IMR-90 (cell line): ENCODE measurements around the gene GAREM1. TPM values are rescaled to one million over a fixed set of nuclear protein-coding genes. Genes with fewer than 3 reads are reported as not detected.

Experiments used
- ATAC-seq: fragments of 200-7000 bp; cut with Tn5 transposase; 2 replicates; pipeline ENCODE4 v1.9.1; 2020; ENCODE audit warnings: low read depth, mild to moderate bottlenecking, moderate library complexity
- Bru-seq: library from RNA; stranded (reverse); fragments of 400-500 nt; gene quantifications from one replicate; lab custom pipeline; 2021; lab: Mats Ljungman, UMichigan
- BruChase-seq, 2 experiments: library from RNA; stranded (reverse); fragments of 400-500 nt; gene quantifications; one replicate each; lab custom pipeline; 2021; lab: Mats Ljungman, UMichigan
- BruUV-seq: library from RNA; stranded (reverse); fragments of 400-500 nt; replicated peaks from 2 replicates; lab custom pipeline; 2021; lab: Mats Ljungman, UMichigan
- CTCF ChIA-PET: fragments of 300-600 bp; formaldehyde crosslinking; extraction: SDS; loops from one replicate; lab custom pipeline; 2021; ENCODE audit warnings: antibody characterized with exemption; lab: Yijun Ruan, JAX
- POLR2A ChIA-PET: fragments of 300-600 bp; sonication (Branson Sonifier 250); formaldehyde crosslinking; loops from one replicate; lab custom pipeline; 2022; ENCODE audit warnings: antibody characterized with exemption; ENCODE audit not compliant: unreplicated experiment; lab: Charles Lee
- DNase-seq: peaks from one replicate; pipeline ENCODE4 v3.0.0; 2013
- H2AFZ ChIP-seq: replicated peaks from 2 replicates; pipeline ENCODE3; 2013; ENCODE audit warnings: low read length, mild to moderate bottlenecking; ENCODE audit not compliant: poor library complexity
- H2AK5ac ChIP-seq: 2 replicates; pipeline ENCODE4 v1.6.1; 2013; ENCODE audit warnings: low read depth, low read length, inconsistent platforms
- H2AK9ac ChIP-seq: replicated peaks from 2 replicates; pipeline ENCODE3; 2013; ENCODE audit warnings: mild to moderate bottlenecking, low read depth, low read length, moderate library complexity; ENCODE audit not compliant: poor library complexity
- H2BK120ac ChIP-seq: 2 replicates; pipeline ENCODE4 v1.6.1; 2013; ENCODE audit warnings: low read depth, low read length, inconsistent platforms
- H2BK15ac ChIP-seq: 3 replicates; pipeline ENCODE4 v1.6.1; 2013; ENCODE audit warnings: low read depth, low read length, inconsistent platforms
- H2BK20ac ChIP-seq: 2 replicates; pipeline ENCODE4 v1.6.1; 2013; ENCODE audit warnings: low read depth, mild to moderate bottlenecking, inconsistent platforms, low read length, moderate library complexity
- H2BK5ac ChIP-seq: 2 replicates; pipeline ENCODE4 v1.6.1; 2013; ENCODE audit warnings: mild to moderate bottlenecking, low read depth, low read length, inconsistent platforms; ENCODE audit not compliant: poor library complexity, severe bottlenecking
- H3K14ac ChIP-seq: replicated peaks from 2 replicates; pipeline ENCODE4 v1.6.1; 2013; ENCODE audit warnings: low read depth, low read length, inconsistent platforms
- H3K18ac ChIP-seq: 2 replicates; pipeline ENCODE4 v1.6.1; 2013; ENCODE audit warnings: low read depth, low read length, control low read depth
- H3K23ac ChIP-seq: 2 replicates; pipeline ENCODE4 v1.6.1; 2013; ENCODE audit warnings: low read depth, low read length, inconsistent platforms
- H3K27ac ChIP-seq: 2 replicates; pipeline ENCODE4 v1.5.1; 2013; ENCODE audit warnings: mild to moderate bottlenecking, control low read depth, low read length; ENCODE audit not compliant: insufficient read depth
- H3K27me3 ChIP-seq: 2 replicates; pipeline ENCODE4 v1.6.1; 2013; ENCODE audit warnings: low read length; ENCODE audit not compliant: control insufficient read depth, insufficient read depth
- H3K36me3 ChIP-seq: 2 replicates; pipeline ENCODE4 v1.6.1; 2013; ENCODE audit warnings: low read length, mixed read lengths; ENCODE audit not compliant: control insufficient read depth, insufficient read depth
- H3K4ac ChIP-seq: 2 replicates; pipeline ENCODE4 v1.6.1; 2013; ENCODE audit warnings: low read depth, low read length, inconsistent platforms
- H3K4me1 ChIP-seq: 2 replicates; pipeline ENCODE4 v1.6.1; 2013; ENCODE audit warnings: low read length, mixed read lengths; ENCODE audit not compliant: control insufficient read depth, insufficient read depth
- H3K4me2 ChIP-seq: 2 replicates; pipeline ENCODE4 v1.6.1; 2013; ENCODE audit warnings: low read depth, mild to moderate bottlenecking, control low read depth, low read length, moderate library complexity
- H3K4me3 ChIP-seq: 2 replicates; pipeline ENCODE4 v1.5.1; 2013; ENCODE audit warnings: low read depth, mild to moderate bottlenecking, control low read depth, low read length, moderate library complexity; ENCODE audit not compliant: insufficient read depth
- H3K56ac ChIP-seq: 2 replicates; pipeline ENCODE4 v1.6.1; 2013; ENCODE audit warnings: low read length, inconsistent platforms; ENCODE audit not compliant: insufficient read depth; ENCODE audit errors: extremely low read depth
- H3K79me1 ChIP-seq, 2 experiments: 2 replicates each; pipeline ENCODE4 v1.6.1; 2013; ENCODE audit warnings: low read length in 2 of 2, inconsistent platforms in 1 of 2, low read depth in 1 of 2
- H3K9ac ChIP-seq: 2 replicates; pipeline ENCODE4 v1.6.1; 2013; ENCODE audit warnings: low read depth, low read length, control low read depth
- H3K9me1 ChIP-seq: 2 replicates; pipeline ENCODE4 v1.6.1; 2013; ENCODE audit warnings: low read length, inconsistent platforms; ENCODE audit not compliant: insufficient read depth
- H3K9me3 ChIP-seq: 2 replicates; pipeline ENCODE4 v1.6.1; 2013; ENCODE audit warnings: low read length; ENCODE audit not compliant: control insufficient read depth, insufficient read depth
- H4K20me1 ChIP-seq: 2 replicates; pipeline ENCODE4 v1.6.1; 2013; ENCODE audit warnings: low read length, inconsistent platforms; ENCODE audit not compliant: insufficient read depth
- H4K5ac ChIP-seq: 2 replicates; pipeline ENCODE4 v1.6.1; 2013; ENCODE audit warnings: mild to moderate bottlenecking, low read depth, low read length, control low read depth
- H4K8ac ChIP-seq, 2 experiments: 2 replicates each; pipeline ENCODE4 v1.6.1; 2013; ENCODE audit warnings: low read depth in 2 of 2, low read length in 2 of 2, control low read depth in 1 of 2, inconsistent platforms in 1 of 2
- H4K91ac ChIP-seq: 2 replicates; pipeline ENCODE4 v1.6.1; 2013; ENCODE audit warnings: low read depth, low read length, inconsistent platforms; ENCODE audit not compliant: insufficient read depth
- BHLHE40 ChIP-seq: fragments of 150-350 bp; IDR thresholded peaks from 2 replicates; pipeline ENCODE4 v1.6.1; 2016; ENCODE audit warnings: mild to moderate bottlenecking, low read depth, low read length
- CHD1 ChIP-seq: IDR thresholded peaks from 2 replicates; pipeline ENCODE4 v1.6.1; 2012; ENCODE audit warnings: low read depth, low read length, improper control_type of control experiment
- CTCF ChIP-seq: conservative IDR thresholded peaks from 2 replicates; pipeline ENCODE4 v1.5.1; 2012; ENCODE audit warnings: mild to moderate bottlenecking, low read depth, low read length, improper control_type of control experiment
- FOS ChIP-seq: fragments of 150-350 bp; IDR thresholded peaks from 2 replicates; pipeline ENCODE4 v1.6.1; 2016; ENCODE audit warnings: low read depth, low read length
- MAZ ChIP-seq: IDR thresholded peaks from 2 replicates; pipeline ENCODE4 v1.6.1; 2012; ENCODE audit warnings: low read depth, mild to moderate bottlenecking, low read length, improper control_type of control experiment, moderate library complexity, borderline replicate concordance
- MXI1 ChIP-seq: IDR thresholded peaks from 2 replicates; pipeline ENCODE4 v1.6.1; 2012; ENCODE audit warnings: low read depth, mild to moderate bottlenecking, low read length, moderate library complexity, borderline replicate concordance
- NFE2L2 ChIP-seq: fragments of 150-350 bp; IDR thresholded peaks from 2 replicates; pipeline ENCODE4 v1.6.1; 2016; ENCODE audit warnings: low read depth, mild to moderate bottlenecking, low read length
- POLR2A ChIP-seq: IDR thresholded peaks from 2 replicates; pipeline ENCODE4 v1.6.1; 2012; ENCODE audit warnings: mild to moderate bottlenecking, low read depth, low read length
- RAD21 ChIP-seq: IDR thresholded peaks from 2 replicates; pipeline ENCODE4 v1.6.1; 2012; ENCODE audit warnings: low read length, improper control_type of control experiment
- RCOR1 ChIP-seq: IDR thresholded peaks from 2 replicates; pipeline ENCODE4 v1.6.1; 2012; ENCODE audit warnings: mild to moderate bottlenecking, low read length, improper control_type of control experiment; ENCODE audit not compliant: insufficient replicate concordance
- SMC3 ChIP-seq: fragments of 150-350 bp; IDR thresholded peaks from 2 replicates; pipeline ENCODE4 v1.6.1; 2016; ENCODE audit warnings: low read depth, mild to moderate bottlenecking, antibody characterized with exemption, low read length, moderate library complexity
- USF2 ChIP-seq: fragments of 150-350 bp; IDR thresholded peaks from 2 replicates; pipeline ENCODE4 v1.6.1; 2017; ENCODE audit warnings: mild to moderate bottlenecking, antibody characterized with exemption, low read length, low read depth
- WGBS, 2 experiments: methylation state at CpG; one replicate each; pipeline versions ENCODE4 v1.1.5 to v1.1.7; 2013; ENCODE audit warnings: missing lambda C conversion rate in 2 of 2; ENCODE audit not compliant: insufficient read length in 1 of 2; ENCODE audit errors: extremely low coverage in 2 of 2; 5-methylcytosine and 5-hydroxymethylcytosine counted together
- dilution Hi-C: fragments of 300-500 bp; cut with HindIII; formaldehyde crosslinking; loops from one replicate; pipeline ENCODE4 v1.14.3; 2018; ENCODE audit warnings: low sequenced_read_pairs; ENCODE audit not compliant: unreplicated experiment
- in situ Hi-C: fragments of 300-500 bp; cut with MboI; formaldehyde crosslinking; loops from 3 replicates; pipeline ENCODE4 v1.14.3; 2019; ENCODE audit warnings: low sequenced_read_pairs, inconsistent platforms, mixed read lengths
- intact Hi-C: fragments of 100-400 bp; cut with micrococcal nuclease; formaldehyde crosslinking; loops from 2 replicates; pipeline ENCODE4 v1.10.0; 2022
- long read RNA-seq: library from polyadenylated mRNA; unstranded; transcript quantifications from one replicate; pipeline ENCODE4 v2.0.0, GENCODE V29; 2021; ENCODE audit not compliant: unreplicated experiment
- polyA plus RNA-seq, 3 experiments: library from polyadenylated mRNA; depleted of rRNA; stranded (reverse); fragments of >200 nt; gene quantifications; 2 replicates each; pipeline ENCODE4 v1.2.3, GENCODE V29; 2012; ENCODE audit warnings: low replicate concordance in 1 of 3
- total RNA-seq: library from RNA; depleted of rRNA; stranded (reverse); fragments of >200 nt; gene quantifications from 2 replicates; pipeline ENCODE4 v1.2.3, GENCODE V29; 2012; rRNA removed

Gene GAREM1
- total RNA-seq (1.9 and 2.3 TPM in 2 replicates), polyA plus RNA-seq (2012; rRNA removed) (1.4 and 1.7 TPM in 2 replicates), Bru-seq, nascent RNA (percentile 62 among the genes with signal in this experiment), BruChase-seq, experiment 1, labeled RNA remaining after a 6-hour chase (percentile 44 among the genes with signal in this experiment), BruChase-seq, experiment 2, labeled RNA remaining after a 2-hour chase (percentile 52 among the genes with signal in this experiment)
- polyA plus RNA-seq (2012; cell fraction: cytosol; rRNA removed) = 0.63 and 1.1 TPM in 2 replicates
- polyA plus RNA-seq (2012; cell fraction: nucleus; rRNA removed; ENCODE audit: low replicate concordance) = 0.94 and 1.6 TPM in 2 replicates
- long read RNA-seq, full-length matches to known transcripts = 10 of 13 reads
- long read RNA-seq, partial matches to known transcripts = 0 of 13 reads
- long read RNA-seq, other reads (novel, unspliced or antisense) = 3 of 13 reads

GRCh38 chr18:32470714-32471633 lies at the start of gene GAREM1:
Gene GAREM1 (minus strand): TSS chr18:32470882. CDS start chr18:32470428, 454 bp downstream.
- dilution Hi-C loops = loop anchor here (25.0 kb wide), 1 partner anchor 184 kb away; no protein-coding TSS in a partner anchor
- no peaks in the 10 kb centered on the region for H3K9me3 ChIP-seq
- no peak within 1 kb of the TSS for H4K91ac ChIP-seq
- no peaks in the 10 kb centered on the region; the same call in 1 of the 2 replicates for H3K9me1 ChIP-seq
- H3K4me2 ChIP-seq = peak within 1 kb of the TSS; percentile 95
- H3K23ac ChIP-seq = peak within 1 kb of the TSS; percentile 68; the same call in 1 of the 2 replicates
- peak within 1 kb of the TSS; percentile 3 for H2AK9ac ChIP-seq
- H2BK20ac ChIP-seq = no peak within 1 kb of the TSS
- H4K5ac ChIP-seq = no peak within 1 kb of the TSS
- ChIA-PET POLR2A (no interaction called here), CTCF (interaction anchor here (0.5 to 4.7 kb wide), 35 partner anchors 11 to 318 kb away, joined by 3 to 63 read pairs (median 4); no protein-coding TSS in a partner anchor)
- DNase-seq (peak; percentile 98), ATAC-seq (peak; percentile 95)
- 2% methylated on average over 23 of the region's 82 CpGs; no CpG with 5 or more reads in 1 of the 2 experiments for WGBS, 2 experiments
- H3K27me3 ChIP-seq = peaks cover 5% of the 10 kb centered on the region
- H3K56ac ChIP-seq = no peak within 1 kb of the TSS
- no peak within 1 kb of the TSS for H3K18ac ChIP-seq
- intact Hi-C loops = loop anchor here (1.0 to 2.0 kb wide), 5 partner anchors 81 to 313 kb away; no protein-coding TSS in a partner anchor
- BruUV-seq = no TSS peak
- H2BK5ac ChIP-seq = no peak within 1 kb of the TSS
- peak within 1 kb of the TSS; percentile 94 for H2AFZ ChIP-seq
- H3K4ac ChIP-seq = no peak within 1 kb of the TSS
- peak within 1 kb of the TSS; percentile 67 for H3K9ac ChIP-seq
- H2AK5ac ChIP-seq = no peak within 1 kb of the TSS
- no peaks in the 10 kb centered on the region for H3K36me3 ChIP-seq
- H3K4me1 ChIP-seq = peaks cover 1% of the 10 kb centered on the region
- H3K27ac ChIP-seq = peak within 1 kb of the TSS; percentile 60
- no peak within 1 kb of the TSS; a peak in 1 of 4 replicates for H4K8ac ChIP-seq
- no peak within 1 kb of the TSS for H2BK15ac ChIP-seq
- H3K4me3 ChIP-seq = peak within 1 kb of the TSS; percentile 88
- peaks cover 0 to 5% of the 10 kb centered on the region in 2 experiments; a peak in 1 of 4 replicates for H3K79me1 ChIP-seq
- H2BK120ac ChIP-seq = no peak within 1 kb of the TSS
- no peaks in the 10 kb centered on the region for H4K20me1 ChIP-seq
- peak within 1 kb of the TSS; percentile 56; the same call in 1 of the 2 replicates for H3K14ac ChIP-seq
- in situ Hi-C loops = loop anchor here (5.0 kb wide), 1 partner anchor 194 kb away; no protein-coding TSS in a partner anchor
- TF ChIP-seq NFE2L2 (no peak), USF2 (no peak), RAD21 (peak; percentile 94), FOS (0 out of 2 replicates have a peak, but pooled peaks have one; percentile 43), MXI1 (peak; percentile 42; the same call in 1 of the 2 replicates), MAZ (peak; percentile 87; the same call in 1 of the 2 replicates), BHLHE40 (no peak), POLR2A (peak; percentile 70), CHD1 (no peak), CTCF (peak; percentile 95), RCOR1 (no peak), SMC3 (peak; percentile 90)
